A549 (cell line): ENCODE data around the gene OOSP3. TPM values are rescaled to one million over a fixed set of nuclear protein-coding genes. Genes with fewer than 3 reads are reported as not detected.

ENCODE experiments used
- ATAC-seq, 2 experiments: fragments of 200-7000 bp in 1 of 2; fragments of >200 bp in 1 of 2; cut with Nextera tagmentation in 1 of 2; cut with Tn5 transposase in 1 of 2; 3 replicates each; pipeline versions ENCODE4 v1.8.0 to v1.9.1; 2018 to 2020; ENCODE audit warnings: mild to moderate bottlenecking in 1 of 2, moderate library complexity in 1 of 2
- CTCF ChIA-PET: fragments of 300-600 bp; sonication (Branson Sonifier 250); formaldehyde crosslinking; extraction: SDS; loops from one replicate; lab custom pipeline; 2021; ENCODE audit warnings: antibody characterized with exemption, inconsistent platforms; lab: Yijun Ruan, JAX
- POLR2A ChIA-PET: fragments of 350-600 bp; formaldehyde crosslinking; extraction: SDS; loops from one replicate; lab custom pipeline; 2021; ENCODE audit warnings: antibody characterized with exemption, inconsistent platforms; lab: Yijun Ruan, JAX
- DNase-seq, 2 experiments: peaks; one replicate each; pipeline versions ENCODE4 v3.0.0 to v3.0.0-alpha.2; 2011 to 2016; ENCODE audit warnings: low read depth in 1 of 2, low spot score in 1 of 2
- FAIRE-seq: peaks from 2 replicates; lab custom pipeline; 2011; peaks lifted over from hg19 to GRCh38; lab: Jason Lieb, UNC
- H3K27ac ChIP-seq, 2 experiments: fragments of >200 bp; sonication (Bioruptor Twin); formaldehyde crosslinking; 3 replicates each; pipeline ENCODE4 v1.5.1; 2016 to 2017
- H3K4me1 ChIP-seq: fragments of >200 bp; sonication (Bioruptor Twin); formaldehyde crosslinking; 3 replicates; pipeline ENCODE4 v1.6.1; 2016
- H3K4me2 ChIP-seq: fragments of >200 bp; sonication (Bioruptor Twin); formaldehyde crosslinking; 3 replicates; pipeline ENCODE4 v1.6.1; 2016
- H3K4me3 ChIP-seq: fragments of >200 bp; sonication (Bioruptor Twin); formaldehyde crosslinking; 3 replicates; pipeline ENCODE4 v1.5.1; 2016
- H3K9me3 ChIP-seq: fragments of >200 bp; sonication (Bioruptor Twin); formaldehyde crosslinking; 3 replicates; pipeline ENCODE4 v1.6.1; 2016
- ATOH8 ChIP-seq: fragments of 250-450 bp; sonication (Bioruptor Pico); IDR thresholded peaks from 2 replicates; pipeline ENCODE4 v1.5.0; 2020; ENCODE audit warnings: low read depth, mild to moderate bottlenecking, moderate library complexity
- BHLHE40 ChIP-seq: IDR thresholded peaks from 2 replicates; pipeline ENCODE4 v1.6.1; 2012; ENCODE audit warnings: low read depth, low read length, inconsistent platforms
- CBX8 ChIP-seq: fragments of 200-600 bp; sonication (generic); IDR thresholded peaks from 2 replicates; pipeline ENCODE4 v1.6.1; 2016
- CEBPB ChIP-seq, 2 experiments: fragments of >200 bp in 1 of 2; sonication (Bioruptor Twin) in 1 of 2; formaldehyde crosslinking in 1 of 2; IDR thresholded peaks; 2 replicates each; pipeline ENCODE4 v1.6.1; 2012 to 2016
- E2F6 ChIP-seq: IDR thresholded peaks from 2 replicates; pipeline ENCODE4 v1.6.1; 2012; ENCODE audit warnings: low read depth, borderline replicate concordance
- ELK1 ChIP-seq: fragments of 150-350 bp; IDR thresholded peaks from 2 replicates; pipeline ENCODE4 v1.6.1; 2014; ENCODE audit warnings: low read depth, mild to moderate bottlenecking, low read length
- EP300 ChIP-seq, 2 experiments: fragments of >200 bp; sonication (Bioruptor Twin); formaldehyde crosslinking; IDR thresholded peaks; 2 replicates in 1 of 2; 3 replicates in 1 of 2; pipeline ENCODE4 v1.6.1; 2016 to 2017
- ESRRA ChIP-seq: fragments of 150-350 bp; IDR thresholded peaks from 2 replicates; pipeline ENCODE4 v1.6.1; 2014; ENCODE audit warnings: mild to moderate bottlenecking, low read length, borderline replicate concordance
- HOXA7 ChIP-seq: fragments of 250-450 bp; sonication (Bioruptor Pico); IDR thresholded peaks from 2 replicates; pipeline ENCODE4 v1.5.0; 2020; ENCODE audit warnings: mild to moderate bottlenecking, moderate library complexity
- HOXB13 ChIP-seq: fragments of 250-450 bp; sonication (Bioruptor Pico); IDR thresholded peaks from 2 replicates; pipeline ENCODE4 v1.5.0; 2020; ENCODE audit warnings: low read depth, mild to moderate bottlenecking, moderate library complexity
- JUN ChIP-seq, 2 experiments: fragments of >200 bp; sonication (Bioruptor Twin); formaldehyde crosslinking; IDR thresholded peaks; 2 replicates in 1 of 2; 3 replicates in 1 of 2; pipeline ENCODE4 v1.6.1; 2016 to 2017
- JUNB ChIP-seq: fragments of >200 bp; sonication (Bioruptor Twin); formaldehyde crosslinking; IDR thresholded peaks from 2 replicates; pipeline ENCODE4 v1.6.1; 2016
- NPAS2 ChIP-seq: fragments of 250-450 bp; sonication (Bioruptor Pico); IDR thresholded peaks from 2 replicates; pipeline ENCODE4 v1.8.0; 2022; ENCODE audit warnings: mild to moderate bottlenecking, moderate library complexity, borderline replicate concordance
- PBX3 ChIP-seq: IDR thresholded peaks from 2 replicates; pipeline ENCODE4 v1.6.1; 2012
- PHF8 ChIP-seq: fragments of 200-600 bp; sonication (generic); IDR thresholded peaks from 2 replicates; pipeline ENCODE4 v1.6.1; 2016; ENCODE audit warnings: low read depth, mild to moderate bottlenecking, antibody characterized with exemption, moderate library complexity, borderline replicate concordance
- REST ChIP-seq: fragments of 200-600 bp; sonication (generic); IDR thresholded peaks from 2 replicates; pipeline ENCODE4 v1.6.1; 2016; ENCODE audit warnings: antibody characterized with exemption, mild to moderate bottlenecking, moderate library complexity
- SMC3 ChIP-seq: fragments of >200 bp; sonication (Bioruptor Twin); formaldehyde crosslinking; IDR thresholded peaks from 3 replicates; pipeline ENCODE4 v1.6.1; 2018; ENCODE audit warnings: inconsistent platforms
- SREBF2 ChIP-seq: fragments of 450-650 bp; IDR thresholded peaks from 2 replicates; pipeline ENCODE4 v1.6.1; 2014; ENCODE audit warnings: mild to moderate bottlenecking, moderate library complexity
- TFCP2L1 ChIP-seq: fragments of 250-450 bp; sonication (Bioruptor Pico); IDR thresholded peaks from 2 replicates; pipeline ENCODE4 v1.5.0; 2021; ENCODE audit warnings: mild to moderate bottlenecking
- ZC3H11A ChIP-seq: fragments of 450-650 bp; IDR thresholded peaks from 2 replicates; pipeline ENCODE4 v1.6.1; 2014; ENCODE audit warnings: antibody characterized with exemption, mild to moderate bottlenecking
- ZNF302 ChIP-seq: fragments of 250-450 bp; sonication (Bioruptor Pico); IDR thresholded peaks from 2 replicates; pipeline ENCODE4 v1.9.0; 2021; ENCODE audit warnings: inconsistent platforms, mild to moderate bottlenecking, moderate library complexity
- ZSCAN20 ChIP-seq: fragments of 250-450 bp; sonication (Bioruptor Pico); IDR thresholded peaks from 2 replicates; pipeline ENCODE4 v1.8.0; 2022; ENCODE audit warnings: mild to moderate bottlenecking, moderate library complexity
- WGBS: methylation state at CpG from one replicate; pipeline ENCODE4 v1.1.6; 2017; ENCODE audit errors: missing lambda C conversion rate; 5-methylcytosine and 5-hydroxymethylcytosine counted together
- polyA plus RNA-seq, 4 experiments: library from polyadenylated mRNA; depleted of rRNA in 3 of 4; stranded (reverse); fragments of >200 nt; fragmentation: RNase III in 1 of 4; extraction: RNeasy Plus Mini Kit Qiagen cat#74134 plus additional on column Dnase treatment in 1 of 4; gene quantifications; 2 replicates in 3 of 4; 3 replicates in 1 of 4; pipeline ENCODE4 v1.2.3, GENCODE V29; 2011 to 2017
- TF ChIP-seq, protein P1 (sequence below): fragments of 450-650 bp; IDR thresholded peaks from 2 replicates; pipeline ENCODE4 v1.6.1; 2014; ENCODE audit warnings: antibody characterized with exemption

The OOSP3 gene
- polyA plus RNA-seq, 2 of the 4 experiments (the other 2 are of a cell fraction): not detected

DNA sequence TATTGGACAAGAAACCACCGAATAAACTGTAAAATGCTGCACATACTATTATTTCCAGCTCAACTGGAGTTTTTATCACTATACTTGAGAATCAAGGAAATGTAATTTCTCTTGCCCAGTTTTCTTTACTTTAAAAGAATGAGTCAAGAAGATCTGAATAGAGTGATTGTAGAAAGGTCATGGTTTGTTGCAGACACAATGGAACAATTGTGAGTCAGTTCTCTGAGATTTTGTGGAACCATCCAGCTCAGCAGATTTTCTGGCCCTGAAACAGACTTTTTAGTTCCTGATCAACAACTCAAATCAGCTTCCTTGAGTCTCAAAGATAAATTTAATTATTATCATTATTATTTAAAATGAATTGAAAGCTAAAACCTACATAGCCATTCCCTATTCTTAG, 13.6 kb upstream of the OOSP3 start (continued):
- TF ChIP-seq BHLHE40 (no peak), NPAS2 (no peak)
- TF ChIP-seq, all 56 proteins: peak for 0

- no peaks in the 10 kb centered on the region for H3K9me3 ChIP-seq
- CTCF ChIA-PET: no interaction called here
- ATAC-seq (peak in 1 of 2 experiments; percentile 34; a peak in 2 of 6 replicates), FAIRE-seq (no peak), DNase-seq (peak in 1 of 2 experiments; percentile 56)
- 0 out of 3 replicates have a peak within 1 kb of the TSS, but pooled peaks have one; percentile 4 for H3K4me2 ChIP-seq
- under 1% methylated on average over 3 of the region's 3 CpGs for WGBS
- H3K4me1 ChIP-seq: no peaks in the 10 kb centered on the region
- POLR2A ChIA-PET: no interaction called here
- TF ChIP-seq CEBPB (IDR thresholded peaks at IDR 0.05) (peak in 1 of 2 experiments; percentile 66; a peak in 2 of 4 replicates), SMC3 (no peak), HOXA7 (CRISPR knock-in tag) (no peak)
- H3K4me3 ChIP-seq: no peak within 1 kb of the TSS
- no peak within 1 kb of the TSS for H3K27ac ChIP-seq
These were observed 12.2 kb upstream of the OOSP3 start, which contains the start of gene TCN1 for GRCh38 chr11:59866397-59866796. TSS of gene TCN1 (minus strand) at chr11:59866487. CDS start at chr11:59866470, 17 bp downstream.

- WGBS: 0% methylated on average over 1 of the region's 1 CpG
- no peak overlapping the region for H3K27ac ChIP-seq
- ATAC-seq (no peak), DNase-seq (no peak), FAIRE-seq (no peak)
- no peaks in the 10 kb centered on the region for H3K9me3 ChIP-seq
- no peak for TF ChIP-seq ELK1
- TF ChIP-seq REST: no peak
- no peak for TF ChIP-seq JUN (IDR thresholded peaks at IDR 0.05)
- no peak for TF ChIP-seq NPAS2
- no peak for TF ChIP-seq ATOH8
- no peak for TF ChIP-seq TFCP2L1 (CRISPR knock-in tag)
- no peak for TF ChIP-seq EP300 (IDR thresholded peaks at IDR 0.05)
- no peak for TF ChIP-seq E2F6
- no peak for TF ChIP-seq JUNB
- no peak overlapping the region for H3K4me3 ChIP-seq
- H3K4me2 ChIP-seq: no peak overlapping the region
- ChIA-PET POLR2A (no interaction called here), CTCF (no interaction called here)
- no peaks in the 10 kb centered on the region for H3K4me1 ChIP-seq
These were observed 11.7 kb upstream of the OOSP3 start for GRCh38 chr11:59866836-59867235.

- H3K27ac ChIP-seq: no peak overlapping the region
- no peak for TF ChIP-seq ZNF302 (CRISPR knock-in tag)
- TF ChIP-seq ZC3H11A: no peak
- no peak for TF ChIP-seq CBX8
- no peak for TF ChIP-seq E2F6
- TF ChIP-seq, protein P1, sequence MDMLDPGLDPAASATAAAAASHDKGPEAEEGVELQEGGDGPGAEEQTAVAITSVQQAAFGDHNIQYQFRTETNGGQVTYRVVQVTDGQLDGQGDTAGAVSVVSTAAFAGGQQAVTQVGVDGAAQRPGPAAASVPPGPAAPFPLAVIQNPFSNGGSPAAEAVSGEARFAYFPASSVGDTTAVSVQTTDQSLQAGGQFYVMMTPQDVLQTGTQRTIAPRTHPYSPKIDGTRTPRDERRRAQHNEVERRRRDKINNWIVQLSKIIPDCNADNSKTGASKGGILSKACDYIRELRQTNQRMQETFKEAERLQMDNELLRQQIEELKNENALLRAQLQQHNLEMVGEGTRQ: no peak
- TF ChIP-seq PHF8: no peak
- TF ChIP-seq ESRRA: no peak
- TF ChIP-seq ZSCAN20: no peak
- TF ChIP-seq PBX3: no peak
- TF ChIP-seq SREBF2: no peak
- no peak for TF ChIP-seq HOXB13
- no peak overlapping the region for H3K4me3 ChIP-seq
- POLR2A ChIA-PET: no interaction called here
- no peaks in the 10 kb centered on the region for H3K4me1 ChIP-seq
- no peak for FAIRE-seq
- CTCF ChIA-PET: no interaction called here
- H3K9me3 ChIP-seq: no peaks in the 10 kb centered on the region
- no peak for DNase-seq
- 51% methylated on average over 2 of the region's 2 CpGs for WGBS
- H3K4me2 ChIP-seq: no peak overlapping the region
- no peak for ATAC-seq
These were observed 10.6 kb upstream of the OOSP3 start for GRCh38 chr11:59867946-59868345.
